Right atrium auricular region (tissue), 2 donors: ENCODE results near the gene KRT86. TPM values are rescaled to one million over a fixed set of nuclear protein-coding genes. Genes with fewer than 3 reads are reported as not detected.

Experiments
- DNase-seq: peaks from one replicate; pipeline ENCODE4 v3.0.0-alpha.2; 2019; ENCODE audit warnings: low spot score
- H3K27ac ChIP-seq, 2 donors: fragments of 200-600 bp; sonication (generic); 1 replicate in 1 of 2; 2 replicates in 1 of 2; pipeline ENCODE4 v1.5.1; 2016 to 2019
- H3K27me3 ChIP-seq, 2 donors: fragments of 200-600 bp; sonication (generic); one replicate each; pipeline versions ENCODE4 v1.5.1 to v1.6.0; 2017 to 2019
- H3K36me3 ChIP-seq: fragments of 200-600 bp; sonication (generic); one replicate; pipeline ENCODE4 v1.5.1; 2016
- H3K4me1 ChIP-seq, 2 donors: fragments of 200-600 bp; sonication (generic); one replicate each; pipeline versions ENCODE4 v1.5.1 to v1.6.0; 2017 to 2019
- H3K4me3 ChIP-seq, 2 donors: fragments of 200-600 bp; sonication (generic); 1 replicate in 1 of 2; 2 replicates in 1 of 2; pipeline ENCODE4 v1.5.1; 2017 to 2019; ENCODE audit warnings: mild to moderate bottlenecking in 1 of 2, moderate library complexity in 1 of 2
- H3K9me3 ChIP-seq, 2 donors: fragments of 200-600 bp; sonication (generic); one replicate each; pipeline ENCODE4 v1.5.1; 2019
- total RNA-seq, 2 donors: library from RNA; depleted of rRNA; stranded (reverse); fragments of >200 nt; gene quantifications; one replicate each; pipeline ENCODE4 v1.1.0, GENCODE V29; 2016
- TF ChIP-seq, protein P1 (sequence below), 2 donors: fragments of 200-600 bp; sonication (generic); IDR thresholded peaks; one replicate each; pipeline ENCODE4 v1.5.1; 2019; ENCODE audit warnings: antibody characterized with exemption in 2 of 2

The KRT86 gene
- total RNA-seq, 2 donors from 2014 or later, result not detected

GRCh38 chr12:52356762-52357580 lies 82.5 kb downstream of the KRT86 start:
- Histone ChIP-seq H3K36me3 (no peaks in the 10 kb centered on the region), H3K9me3 (no peaks in the 10 kb centered on the region), H3K4me3 (no peak overlapping the region), H3K27ac (no peak overlapping the region), H3K4me1 (peaks cover 0 to 1% of the 10 kb centered on the region in 2 donors), H3K27me3 (no peaks in the 10 kb centered on the region)
- TF ChIP-seq, protein P1, sequence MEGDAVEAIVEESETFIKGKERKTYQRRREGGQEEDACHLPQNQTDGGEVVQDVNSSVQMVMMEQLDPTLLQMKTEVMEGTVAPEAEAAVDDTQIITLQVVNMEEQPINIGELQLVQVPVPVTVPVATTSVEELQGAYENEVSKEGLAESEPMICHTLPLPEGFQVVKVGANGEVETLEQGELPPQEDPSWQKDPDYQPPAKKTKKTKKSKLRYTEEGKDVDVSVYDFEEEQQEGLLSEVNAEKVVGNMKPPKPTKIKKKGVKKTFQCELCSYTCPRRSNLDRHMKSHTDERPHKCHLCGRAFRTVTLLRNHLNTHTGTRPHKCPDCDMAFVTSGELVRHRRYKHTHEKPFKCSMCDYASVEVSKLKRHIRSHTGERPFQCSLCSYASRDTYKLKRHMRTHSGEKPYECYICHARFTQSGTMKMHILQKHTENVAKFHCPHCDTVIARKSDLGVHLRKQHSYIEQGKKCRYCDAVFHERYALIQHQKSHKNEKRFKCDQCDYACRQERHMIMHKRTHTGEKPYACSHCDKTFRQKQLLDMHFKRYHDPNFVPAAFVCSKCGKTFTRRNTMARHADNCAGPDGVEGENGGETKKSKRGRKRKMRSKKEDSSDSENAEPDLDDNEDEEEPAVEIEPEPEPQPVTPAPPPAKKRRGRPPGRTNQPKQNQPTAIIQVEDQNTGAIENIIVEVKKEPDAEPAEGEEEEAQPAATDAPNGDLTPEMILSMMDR (IDR thresholded peaks at IDR 0.05), result no peak
- DNase-seq, result no peak

Other genes with a start within 250 kb of the KRT86 start
- 100 to 1,000 TPM; 150 to 238 TPM for gene NR4A1, start 223.2 kb upstream of the KRT86 start, total RNA-seq
- gene ATG101, start 204.7 kb upstream of the KRT86 start, total RNA-seq, result 10 to 100 TPM; 26.8 to 36.9 TPM
- 1 to 10 TPM in 1 of 2 donors, under 1 TPM in 1; 0.44 to 3.2 TPM for gene SMIM41, start 194.9 kb upstream of the KRT86 start, total RNA-seq
- 1 to 10 TPM in 1 of 2 donors, under 1 TPM in 1; 0.30 to 1.5 TPM for gene KRT80, start 82.6 kb upstream of the KRT86 start, total RNA-seq
- 10 to 100 TPM; 14.7 to 58.4 TPM for gene KRT7, start 41.4 kb upstream of the KRT86 start, total RNA-seq
- not detected for gene KRT81, start 16.9 kb downstream of the KRT86 start, total RNA-seq
- gene KRT83, start 46.8 kb downstream of the KRT86 start, total RNA-seq, result not detected
- not detected for gene KRT85, start 92.8 kb downstream of the KRT86 start, total RNA-seq
- under 1 TPM in 1 of 2 donors, not detected in 1; 0.28 TPM for gene KRT84, start 111.0 kb downstream of the KRT86 start, total RNA-seq
- gene KRT82, start 131.7 kb downstream of the KRT86 start, total RNA-seq, result not detected
- not detected for gene KRT75, start 159.7 kb downstream of the KRT86 start, total RNA-seq
- not detected for gene KRT6B, start 177.5 kb downstream of the KRT86 start, total RNA-seq
- not detected for gene KRT6C, start 199.2 kb downstream of the KRT86 start, total RNA-seq
- gene KRT6A, start 218.6 kb downstream of the KRT86 start, total RNA-seq, result 1 to 10 TPM in 1 of 2 donors, under 1 TPM in 1; 0.48 to 7.4 TPM
- gene KRT5, start 245.7 kb downstream of the KRT86 start, total RNA-seq, result 10 to 100 TPM in 1 of 2 donors, 1 to 10 TPM in 1; 1.4 to 12.1 TPM